Amygdala (tissue), 56 donors: ENCODE results near the gene TFDP2.
"Not testable (repeated sequence)": the region's sequence is repeated elsewhere in the genome, so short reads cannot be mapped to it uniquely, and the experiment has no call there.

Source experiments
- DNase-seq, 56 donors: peaks; one replicate each; lab custom pipeline; 2025; lab: John Stamatoyannopoulos, UW

Gene TFDP2

DNA sequence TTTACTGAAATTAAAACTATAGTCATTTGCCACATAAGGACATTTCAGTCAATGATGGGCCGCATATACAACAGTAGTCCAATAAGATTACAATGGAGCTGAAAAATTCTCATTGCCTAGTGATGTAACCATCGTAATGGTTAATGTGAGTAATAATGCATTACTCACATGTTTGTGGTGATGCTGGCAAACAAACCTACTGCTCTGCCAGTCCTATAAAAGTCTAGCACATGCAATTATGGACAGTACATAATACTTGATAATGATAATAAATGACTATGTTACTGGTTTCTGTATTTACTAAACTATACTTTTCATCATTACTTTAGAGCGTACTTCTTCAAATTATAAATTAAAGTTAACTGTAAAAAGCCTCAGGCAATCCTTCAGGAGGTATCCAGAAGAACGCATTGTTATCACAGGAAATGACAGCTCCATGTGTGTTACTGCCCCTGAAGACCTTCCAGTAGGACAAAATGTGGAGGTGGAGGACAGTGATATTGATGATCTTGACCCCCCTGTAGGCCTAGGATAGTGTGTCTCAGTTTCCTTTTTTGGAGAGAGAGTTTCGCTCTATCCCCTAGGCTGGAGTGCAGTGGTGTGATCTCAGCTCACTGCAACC lies 170.2 kb downstream of the TFDP2 start:
- DNase-seq = no peak

- DNase-seq = not testable (repeated sequence)
These were observed 174.6 kb downstream of the TFDP2 start for GRCh38 chr3:141974777-141975176.

DNA sequence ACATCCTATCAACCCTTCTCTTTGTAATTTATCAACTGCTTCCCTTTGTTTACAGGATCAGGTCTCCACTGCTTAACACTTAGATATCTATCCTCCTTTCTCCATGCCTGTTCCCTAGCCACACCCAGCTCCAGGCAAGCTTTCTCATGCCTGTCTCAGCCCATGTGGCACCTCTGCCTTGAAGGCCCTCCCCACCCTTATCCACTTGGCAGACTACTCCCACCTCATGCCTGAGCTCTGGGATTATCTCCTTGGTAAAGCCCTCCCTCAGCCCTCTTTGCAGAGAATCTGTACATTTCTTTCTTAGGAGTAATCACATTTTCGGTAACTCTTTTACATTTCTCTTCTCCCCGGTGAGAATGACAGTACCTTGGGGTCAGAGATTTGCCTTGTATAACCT lies 176.9 kb downstream of the TFDP2 start:
- no peak for DNase-seq

DNA sequence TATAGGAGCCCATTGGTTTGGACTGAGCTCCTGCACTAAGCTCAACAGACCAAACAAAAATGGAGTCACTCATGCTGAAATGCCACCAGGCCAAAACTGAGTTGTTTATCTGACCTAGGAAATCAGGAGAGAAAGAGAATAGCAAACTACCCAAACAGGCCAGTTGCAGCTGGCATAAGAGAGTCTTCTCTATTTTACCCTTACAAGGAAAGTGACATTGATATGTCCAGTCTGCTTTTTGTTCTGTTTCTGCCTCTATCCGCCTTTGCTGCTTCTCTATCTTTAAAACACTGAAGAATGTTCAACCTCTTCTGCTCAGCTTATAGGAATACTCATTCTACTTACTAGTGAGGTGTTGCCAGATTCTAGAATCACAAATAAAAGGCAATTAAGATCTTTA lies 177.8 kb downstream of the TFDP2 start:
- no peak for DNase-seq

GRCh38 chr3:141969711-141970110 lies 179.6 kb downstream of the TFDP2 start:
- no peak for DNase-seq

GRCh38 chr3:141965471-141965870 lies 183.9 kb downstream of the TFDP2 start:
- DNase-seq = no peak

- DNase-seq = no peak
These were observed 186.0 kb downstream of the TFDP2 start for GRCh38 chr3:141963301-141963700.

DNA sequence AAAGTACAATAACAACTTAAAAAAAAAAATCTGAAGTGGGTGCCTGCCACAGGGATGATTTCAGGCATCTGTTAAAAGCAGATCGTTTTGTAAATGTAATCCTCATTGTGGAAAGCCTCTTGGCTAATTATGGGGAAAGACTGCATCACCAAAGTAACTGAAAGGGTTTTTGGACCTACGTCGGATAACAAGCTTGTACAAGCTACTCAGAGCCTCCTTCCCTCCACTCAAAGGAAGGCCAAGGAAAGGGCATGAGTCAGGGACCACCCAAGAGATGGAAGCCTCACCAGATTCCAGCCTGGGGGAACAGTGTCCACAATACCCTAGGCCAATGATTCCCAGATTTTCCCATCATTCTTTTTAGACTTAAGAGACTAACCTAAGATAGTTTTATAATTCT lies 188.6 kb downstream of the TFDP2 start:
- DNase-seq = no peak

DNA sequence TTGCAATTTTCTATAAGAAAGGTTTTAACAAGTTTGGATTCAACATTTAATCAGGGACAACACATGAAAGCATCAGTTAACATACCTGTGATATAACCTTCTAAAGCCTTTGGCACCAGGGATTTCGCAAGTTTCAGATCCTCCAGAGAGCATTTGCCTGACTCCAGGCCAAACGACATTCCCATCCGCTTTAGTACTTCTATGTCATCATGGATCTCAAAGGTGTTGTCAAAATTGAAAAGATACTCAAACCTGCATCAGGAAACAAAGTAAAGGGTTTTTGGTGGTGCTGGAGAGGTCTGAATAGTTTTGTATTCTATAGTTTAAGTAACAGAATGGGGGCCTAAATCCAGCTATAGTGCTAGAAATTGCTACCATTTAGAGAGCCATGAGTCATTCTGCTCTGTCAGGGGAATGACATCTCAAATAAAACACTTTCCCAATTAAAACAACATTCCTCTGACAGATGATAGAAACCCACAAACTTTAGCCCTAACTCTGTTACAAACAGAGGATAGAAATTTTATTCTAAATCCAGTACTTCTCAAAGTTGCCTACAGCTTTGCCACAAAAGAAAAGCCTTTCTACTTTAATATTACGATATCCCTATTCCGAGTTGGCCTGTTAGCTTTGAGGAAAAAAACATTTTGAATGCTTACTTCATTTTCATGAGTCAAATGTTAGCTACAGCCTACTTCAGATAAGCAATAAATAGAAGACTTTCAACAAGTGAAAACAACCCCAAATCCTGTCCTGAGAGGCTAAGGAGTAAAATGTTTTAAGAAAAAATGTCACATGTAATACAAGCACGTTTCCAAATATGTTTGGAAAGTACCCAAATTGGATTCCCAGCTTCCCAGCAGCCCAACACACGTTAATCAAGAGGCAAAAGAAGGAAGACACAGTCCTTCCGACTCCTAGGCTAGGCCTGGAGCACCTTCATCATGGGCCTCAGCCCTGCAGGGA lies 189.5 kb downstream of the TFDP2 start:
- no peak for DNase-seq

- DNase-seq = no peak
These were observed 194.2 kb downstream of the TFDP2 start for GRCh38 chr3:141955175-141955574.

- no peak for DNase-seq
These were observed 196.7 kb downstream of the TFDP2 start for GRCh38 chr3:141952611-141953010.

GRCh38 chr3:141950572-141951493 lies 198.5 kb downstream of the TFDP2 start:
- DNase-seq = no peak

DNA sequence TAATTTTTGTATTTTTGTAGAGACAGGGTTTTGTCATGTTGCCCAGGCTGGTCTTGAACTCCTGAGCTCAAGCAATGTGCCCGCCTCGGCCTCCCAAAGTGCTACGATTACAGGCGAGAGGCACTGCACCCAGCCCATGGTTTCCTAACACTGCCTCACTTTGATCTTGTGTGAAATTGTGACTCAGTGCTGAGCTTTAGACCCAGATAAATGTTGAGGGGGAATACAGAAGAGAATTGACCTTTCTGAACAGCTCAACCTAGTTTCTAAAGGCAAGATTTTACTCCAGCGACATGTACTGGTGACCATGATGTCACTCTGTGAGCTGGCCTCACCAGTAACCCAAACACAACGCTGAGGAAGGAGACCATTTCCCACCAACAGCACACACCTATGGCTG lies 199.4 kb downstream of the TFDP2 start:
- no peak for DNase-seq

GRCh38 chr3:141949399-141949798 lies 199.9 kb downstream of the TFDP2 start:
- no peak for DNase-seq

DNA sequence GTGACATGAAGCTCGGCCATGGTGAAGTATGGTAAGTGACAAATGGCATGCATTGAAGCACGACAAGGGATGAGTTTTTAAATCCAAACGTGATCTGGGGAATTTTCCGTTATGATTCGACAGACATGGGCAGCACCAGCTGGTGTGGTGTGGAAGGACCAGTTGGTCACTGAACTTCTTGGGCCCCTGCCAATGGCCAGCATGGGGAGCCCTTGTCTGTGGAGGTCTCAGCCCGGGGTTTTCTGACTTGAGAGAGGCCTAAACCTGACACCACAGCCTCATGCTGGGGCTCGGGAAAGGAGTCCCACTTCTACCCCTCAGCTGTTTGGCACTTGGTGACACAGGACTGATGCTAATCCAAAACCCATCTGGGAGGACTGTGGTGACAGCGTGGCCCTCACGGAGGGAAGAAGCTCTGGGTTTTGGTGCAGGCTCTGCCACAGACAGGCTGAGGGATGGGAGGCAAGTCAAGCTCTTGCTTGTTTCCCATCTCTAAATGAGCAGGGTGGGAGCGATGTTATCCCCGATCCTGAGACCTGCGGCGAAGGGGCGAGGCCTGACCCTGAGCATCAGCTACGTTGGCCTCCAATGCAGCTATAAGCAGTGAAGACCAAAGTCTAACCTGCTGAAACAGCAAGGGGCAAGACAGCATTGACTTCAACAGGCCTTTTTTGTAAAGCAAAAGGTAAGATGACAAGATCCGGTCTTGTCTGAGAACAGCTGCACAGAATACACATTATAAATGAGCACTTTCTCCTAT lies 203.4 kb downstream of the TFDP2 start:
- peak in 2 of 56 donors; percentile 5 to 7 for DNase-seq

- no peak for DNase-seq
These were observed 207.3 kb downstream of the TFDP2 start for GRCh38 chr3:141942006-141942405.

DNA sequence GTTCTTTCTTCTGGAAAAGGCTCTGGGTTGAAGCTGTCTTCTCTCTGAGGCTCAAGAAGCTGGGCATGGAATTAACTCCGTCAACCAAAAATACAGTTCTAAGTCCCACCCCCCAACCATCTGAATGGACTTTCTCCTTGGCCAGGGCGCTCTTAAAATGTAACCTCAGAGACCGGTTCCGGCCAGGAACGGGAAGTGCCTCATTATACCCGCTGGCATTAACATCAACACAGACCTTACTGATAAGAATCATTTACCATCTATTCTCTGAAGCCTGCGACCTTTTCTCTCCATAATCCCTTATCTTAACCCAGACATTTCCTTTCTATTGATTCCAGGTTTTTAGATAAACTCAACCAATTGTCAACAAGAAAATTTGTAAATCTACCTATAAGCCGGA lies 208.3 kb downstream of the TFDP2 start:
- no peak for DNase-seq

- peak in 41 of 56 donors; percentile 6 to 69 (median 36) for DNase-seq
These were observed 209.1 kb downstream of the TFDP2 start for GRCh38 chr3:141940194-141940776.

DNA sequence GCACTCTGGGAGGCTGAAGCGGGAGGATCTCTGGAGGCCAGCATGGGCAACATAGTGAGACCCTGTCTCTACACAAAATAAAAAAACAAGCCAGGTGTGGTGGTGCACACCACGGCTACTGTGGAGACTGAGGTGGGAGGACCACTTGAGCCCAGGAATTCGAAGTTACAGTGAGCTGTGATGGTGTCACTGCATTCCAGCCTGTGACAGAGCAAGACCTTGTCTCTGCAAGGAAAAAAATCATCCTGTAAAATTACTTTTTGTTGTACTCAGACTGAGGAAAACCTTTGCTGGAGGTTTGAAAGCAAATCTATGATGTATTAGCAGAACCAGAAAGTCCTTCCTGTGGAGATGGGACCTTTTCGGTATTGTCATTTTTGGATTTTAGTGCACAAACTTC lies 209.6 kb downstream of the TFDP2 start:
- DNase-seq = no peak
